ENCODE data around the gene REEP1.

- TF ChIP-seq, protein P1, sequence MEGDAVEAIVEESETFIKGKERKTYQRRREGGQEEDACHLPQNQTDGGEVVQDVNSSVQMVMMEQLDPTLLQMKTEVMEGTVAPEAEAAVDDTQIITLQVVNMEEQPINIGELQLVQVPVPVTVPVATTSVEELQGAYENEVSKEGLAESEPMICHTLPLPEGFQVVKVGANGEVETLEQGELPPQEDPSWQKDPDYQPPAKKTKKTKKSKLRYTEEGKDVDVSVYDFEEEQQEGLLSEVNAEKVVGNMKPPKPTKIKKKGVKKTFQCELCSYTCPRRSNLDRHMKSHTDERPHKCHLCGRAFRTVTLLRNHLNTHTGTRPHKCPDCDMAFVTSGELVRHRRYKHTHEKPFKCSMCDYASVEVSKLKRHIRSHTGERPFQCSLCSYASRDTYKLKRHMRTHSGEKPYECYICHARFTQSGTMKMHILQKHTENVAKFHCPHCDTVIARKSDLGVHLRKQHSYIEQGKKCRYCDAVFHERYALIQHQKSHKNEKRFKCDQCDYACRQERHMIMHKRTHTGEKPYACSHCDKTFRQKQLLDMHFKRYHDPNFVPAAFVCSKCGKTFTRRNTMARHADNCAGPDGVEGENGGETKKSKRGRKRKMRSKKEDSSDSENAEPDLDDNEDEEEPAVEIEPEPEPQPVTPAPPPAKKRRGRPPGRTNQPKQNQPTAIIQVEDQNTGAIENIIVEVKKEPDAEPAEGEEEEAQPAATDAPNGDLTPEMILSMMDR (IDR thresholded peaks at IDR 0.05): no peak
- TF ChIP-seq POLR2AphosphoS5 (IDR thresholded peaks at IDR 0.05): no peak
Observed at GRCh38 chr2:86383844-86384243, 46.4 kb upstream of the REEP1 start.
